Thymus (tissue), 11 donors: ENCODE measurements around the gene SCP2. TPM values are rescaled to one million over a fixed set of nuclear protein-coding genes. Genes with fewer than 3 reads are reported as not detected.
"Not testable (repeated sequence)": the region's sequence is repeated elsewhere in the genome, so short reads cannot be mapped to it uniquely, and the experiment has no call there.

Experiments
- DNase-seq, 9 donors: peaks; one replicate each; pipeline ENCODE4 v3.0.0-alpha.2; 2013; ENCODE audit warnings: low spot score in 9 of 9, low read depth in 6 of 9, missing footprints in 1 of 9
- H3K27ac ChIP-seq, 2 donors: one replicate each; pipeline ENCODE4 v1.5.1; 2013; ENCODE audit warnings: control low read depth in 1 of 2, low read depth in 1 of 2, low read length in 1 of 2, mild to moderate bottlenecking in 1 of 2, moderate library complexity in 1 of 2
- H3K27me3 ChIP-seq, 2 donors: one replicate each; pipeline ENCODE4 v1.5.1; 2013; ENCODE audit warnings: low read length in 1 of 2; ENCODE audit not compliant: control insufficient read depth in 2 of 2, insufficient read depth in 1 of 2
- H3K36me3 ChIP-seq, 2 donors: one replicate each; pipeline ENCODE4 v1.5.1; 2013; ENCODE audit warnings: low read length in 1 of 2, mild to moderate bottlenecking in 1 of 2, moderate library complexity in 1 of 2; ENCODE audit not compliant: control insufficient read depth in 2 of 2, insufficient read depth in 2 of 2
- H3K4me1 ChIP-seq, 2 donors: one replicate each; pipeline ENCODE4 v1.5.1; 2013; ENCODE audit warnings: low read length in 2 of 2; ENCODE audit not compliant: control insufficient read depth in 2 of 2, insufficient read depth in 2 of 2
- H3K4me3 ChIP-seq, 2 donors: one replicate each; pipeline ENCODE4 v1.5.1; 2013; ENCODE audit warnings: low read length in 2 of 2, control low read depth in 1 of 2, mild to moderate bottlenecking in 1 of 2
- H3K9me3 ChIP-seq, 2 donors: one replicate each; pipeline ENCODE4 v1.5.1; 2013; ENCODE audit warnings: low read length in 1 of 2, mild to moderate bottlenecking in 1 of 2; ENCODE audit not compliant: control insufficient read depth in 2 of 2, insufficient read depth in 1 of 2
- WGBS: extraction: QIAGEN DNeasy Blood & Tissue Kit; methylation state at CpG from one replicate; pipeline ENCODE4 v1.1.7; 2013; 5-methylcytosine and 5-hydroxymethylcytosine counted together
- polyA plus RNA-seq: library from polyadenylated mRNA; stranded (reverse); fragments of 200-250 nt; gene quantifications from one replicate; pipeline ENCODE4 v1.2.3, GENCODE V29; 2013
- total RNA-seq: library from RNA; stranded (reverse); fragments of 120-200 nt; gene quantifications from one replicate; pipeline ENCODE4 v1.2.4, GENCODE V29; 2013
- donor health status: healthy.

Gene SCP2
- total and polyA plus RNA-seq, 2 donors, result 141 to 179 TPM

- WGBS, result 98% methylated on average over 3 of the region's 3 CpGs
- Histone ChIP-seq H3K27me3 (no peaks in the 10 kb centered on the region), H3K27ac (no peak overlapping the region), H3K9me3 (no peaks in the 10 kb centered on the region), H3K4me1 (no peaks in the 10 kb centered on the region), H3K4me3 (no peak overlapping the region), H3K36me3 (peaks cover 0 to 4% of the 10 kb centered on the region in 2 donors)
- no peak for DNase-seq
These were observed 46.8 kb downstream of the SCP2 start for GRCh38 chr1:52973841-52974240.

- WGBS, result 83% methylated on average over 3 of the region's 3 CpGs
- Histone ChIP-seq H3K27me3 (no peaks in the 10 kb centered on the region), H3K27ac (no peak overlapping the region), H3K9me3 (no peaks in the 10 kb centered on the region), H3K4me3 (no peak overlapping the region), H3K36me3 (peaks cover 0 to 9% of the 10 kb centered on the region in 2 donors), H3K4me1 (no peaks in the 10 kb centered on the region)
- DNase-seq, result no peak
These were observed 49.3 kb downstream of the SCP2 start for GRCh38 chr1:52976183-52977035.

- no peak for DNase-seq
- Histone ChIP-seq H3K4me1 (no peaks in the 10 kb centered on the region), H3K9me3 (no peaks in the 10 kb centered on the region), H3K27ac (no peak overlapping the region), H3K27me3 (no peaks in the 10 kb centered on the region), H3K4me3 (no peak overlapping the region), H3K36me3 (peaks cover 0 to 9% of the 10 kb centered on the region in 2 donors)
- WGBS, result 97% methylated on average over 2 of the region's 2 CpGs
These were observed 51.0 kb downstream of the SCP2 start for GRCh38 chr1:52978045-52978444.

- not testable (repeated sequence) for H3K9me3 ChIP-seq, H3K27ac ChIP-seq
These were observed 65.7 kb downstream of the SCP2 start for GRCh38 chr1:52992733-52993132.

GRCh38 chr1:52994656-52995055 lies 67.6 kb downstream of the SCP2 start:
- no peak for DNase-seq
- no peak overlapping the region for H3K4me3 ChIP-seq
- H3K9me3 ChIP-seq, result no peaks in the 10 kb centered on the region
- H3K36me3 ChIP-seq, result no peaks in the 10 kb centered on the region
- H3K4me1 ChIP-seq, result no peaks in the 10 kb centered on the region
- 91% methylated on average over 6 of the region's 6 CpGs for WGBS
- H3K27ac ChIP-seq, result no peak overlapping the region
- no peaks in the 10 kb centered on the region for H3K27me3 ChIP-seq

More at GRCh38 chr1:52992733-52993132, 65.7 kb downstream of the SCP2 start:
- not testable (repeated sequence) for H3K27me3 ChIP-seq, DNase-seq, H3K4me1 ChIP-seq, H3K4me3 ChIP-seq, H3K36me3 ChIP-seq

GRCh38 chr1:52996653-52997052 lies 69.6 kb downstream of the SCP2 start:
- Histone ChIP-seq H3K4me3 (no peak overlapping the region), H3K4me1 (no peaks in the 10 kb centered on the region), H3K27ac (no peak overlapping the region), H3K36me3 (no peaks in the 10 kb centered on the region), H3K9me3 (no peaks in the 10 kb centered on the region), H3K27me3 (no peaks in the 10 kb centered on the region)
- no peak for DNase-seq

GRCh38 chr1:53001128-53001527 lies 74.1 kb downstream of the SCP2 start:
- no peaks in the 10 kb centered on the region for H3K9me3 ChIP-seq
- H3K27me3 ChIP-seq, result no peaks in the 10 kb centered on the region
- H3K36me3 ChIP-seq, result no peaks in the 10 kb centered on the region
- no peaks in the 10 kb centered on the region for H3K4me1 ChIP-seq
- H3K4me3 ChIP-seq, result no peak overlapping the region
- DNase-seq, result no peak
- H3K27ac ChIP-seq, result no peak overlapping the region

- H3K4me1 ChIP-seq, H3K9me3 ChIP-seq, H3K27me3 ChIP-seq, H3K36me3 ChIP-seq, DNase-seq, H3K27ac ChIP-seq, H3K4me3 ChIP-seq: not testable (repeated sequence)
- WGBS, result 91% methylated on average over 1 of the region's 2 CpGs
These were observed 79.5 kb downstream of the SCP2 start for GRCh38 chr1:53006612-53007011.

- H3K4me1 ChIP-seq, H3K36me3 ChIP-seq, DNase-seq, H3K27me3 ChIP-seq, H3K27ac ChIP-seq, H3K9me3 ChIP-seq, H3K4me3 ChIP-seq: not testable (repeated sequence)
- 93% methylated on average over 4 of the region's 4 CpGs for WGBS
These were observed 83.2 kb downstream of the SCP2 start for GRCh38 chr1:53010247-53010646.
